Peyer's patch (tissue), 4 donors: ENCODE data around the gene TTYH3. TPM values are rescaled to one million over a fixed set of nuclear protein-coding genes. Genes with fewer than 3 reads are reported as not detected.

Experiments
- DNase-seq, 3 donors: peaks; one replicate each; pipeline ENCODE4 v3.0.0-alpha.2; 2017 to 2019
- H3K27ac ChIP-seq, 4 donors: fragments of 200-600 bp; sonication (generic); one replicate each; pipeline ENCODE4 v1.5.1; 2016 to 2019
- H3K27me3 ChIP-seq, 2 donors: fragments of 200-600 bp; sonication (generic); one replicate each; pipeline ENCODE4 v1.5.1; 2019
- H3K36me3 ChIP-seq, 3 donors: fragments of 200-600 bp; sonication (generic); one replicate each; pipeline ENCODE4 v1.5.1; 2016 to 2019
- H3K4me1 ChIP-seq, 4 donors: fragments of 200-600 bp; sonication (generic); one replicate each; pipeline ENCODE4 v1.5.1; 2016 to 2019
- H3K4me3 ChIP-seq, 4 donors: fragments of 200-600 bp; sonication (generic); 1 replicate in 3 of 4; 2 replicates in 1 of 4; pipeline ENCODE4 v1.5.1; 2016 to 2019; ENCODE audit warnings: mild to moderate bottlenecking in 1 of 4
- H3K9me3 ChIP-seq, 4 donors: fragments of 200-600 bp; sonication (generic); one replicate each; pipeline ENCODE4 v1.5.1; 2016 to 2019; ENCODE audit warnings: mild to moderate bottlenecking in 1 of 4
- CTCF ChIP-seq, 6 experiments: fragments of 450-650 bp in 4 of 6; fragments of 200-600 bp in 2 of 6; sonication (generic) in 1 of 6; IDR thresholded peaks; one replicate each; pipeline ENCODE4 v1.5.1; 2017 to 2019; ENCODE audit warnings: antibody characterized with exemption in 6 of 6, mild to moderate bottlenecking in 3 of 6, moderate library complexity in 1 of 6
- POLR2A ChIP-seq, 2 donors: fragments of 450-650 bp; IDR thresholded peaks; one replicate each; pipeline ENCODE4 v1.5.1; 2017; ENCODE audit warnings: antibody characterized with exemption in 2 of 2, mild to moderate bottlenecking in 2 of 2, moderate library complexity in 2 of 2
- total RNA-seq, 4 donors: library from RNA; depleted of rRNA; stranded (reverse); fragments of >200 nt; gene quantifications; one replicate each; pipeline ENCODE4 v1.1.0, GENCODE V29; 2016

Gene TTYH3
- total RNA-seq, 4 donors from 2014 or later = 61.8 to 99.9 (median 83.4) TPM

DNA sequence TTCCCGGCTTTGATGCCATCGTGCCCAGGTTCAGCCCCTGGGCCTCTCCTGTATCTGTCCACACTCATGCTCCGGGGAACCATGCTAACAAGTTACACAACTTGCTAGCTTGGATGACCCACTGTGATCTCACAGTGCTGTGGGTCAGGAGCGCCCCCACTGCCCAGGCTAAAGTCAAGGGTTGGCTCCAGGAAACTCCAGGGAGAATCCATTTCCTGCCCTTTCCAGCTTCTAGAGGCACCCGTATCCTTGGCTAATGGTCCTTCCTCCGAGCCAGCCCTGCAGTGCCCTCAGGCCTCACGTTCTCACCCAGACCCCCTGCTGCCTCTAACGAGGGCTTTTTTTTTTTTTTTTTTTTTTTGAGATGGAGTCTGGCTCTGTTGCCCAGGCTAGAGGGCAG lies 75.7 kb downstream of the TTYH3 start:
- no peak for DNase-seq
- H3K4me3 ChIP-seq = no peak overlapping the region
- no peaks in the 10 kb centered on the region for H3K36me3 ChIP-seq
- H3K27me3 ChIP-seq = no peaks in the 10 kb centered on the region
- TF ChIP-seq CTCF (IDR thresholded peaks at IDR 0.05) = no peak
- no peaks in the 10 kb centered on the region for H3K9me3 ChIP-seq
- no peak overlapping the region for H3K27ac ChIP-seq
- peaks cover 0 to 20% (median 14%) of the 10 kb centered on the region in 4 donors for H3K4me1 ChIP-seq

DNA sequence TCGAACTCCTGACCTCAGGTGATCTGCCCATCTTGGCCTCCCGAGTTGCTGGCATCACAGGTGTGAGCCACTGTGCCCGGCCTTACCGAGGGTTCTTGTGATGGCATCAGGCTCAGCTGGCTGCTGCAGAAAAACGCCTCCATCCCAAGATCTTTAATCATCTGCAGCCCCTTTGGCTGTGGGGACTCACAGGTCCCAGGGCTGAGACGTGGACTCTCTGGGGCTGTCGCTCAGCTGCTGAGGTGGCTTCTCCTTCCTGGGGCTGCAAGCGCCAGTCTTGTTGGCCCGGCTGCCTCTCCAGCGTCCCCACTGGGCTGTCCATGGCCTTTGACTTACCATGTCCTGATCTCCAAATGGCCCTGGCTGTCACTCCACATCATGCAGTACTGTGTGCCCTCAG lies 76.3 kb downstream of the TTYH3 start:
- no peak for DNase-seq
- H3K36me3 ChIP-seq = no peaks in the 10 kb centered on the region
- no peak overlapping the region for H3K27ac ChIP-seq

GRCh38 chr7:2708547-2709310 lies 76.9 kb downstream of the TTYH3 start:
- Histone ChIP-seq H3K27ac (peak overlapping the region in 1 of 4 donors; percentile 72), H3K36me3 (no peaks in the 10 kb centered on the region), H3K27me3 (no peaks in the 10 kb centered on the region), H3K4me1 (peaks cover 0 to 20% (median 14%) of the 10 kb centered on the region in 4 donors), H3K9me3 (no peaks in the 10 kb centered on the region), H3K4me3 (peak overlapping the region in 1 of 4 donors; percentile 30)
- DNase-seq = no peak
- TF ChIP-seq CTCF (IDR thresholded peaks at IDR 0.05) (no peak), POLR2A (IDR thresholded peaks at IDR 0.05) (no peak)

More for the DNA sequence above, 76.3 kb downstream of the TTYH3 start:
- Histone ChIP-seq H3K27me3 (no peaks in the 10 kb centered on the region), H3K4me1 (peaks cover 0 to 20% (median 14%) of the 10 kb centered on the region in 4 donors), H3K9me3 (no peaks in the 10 kb centered on the region), H3K4me3 (no peak overlapping the region)
- no peak for TF ChIP-seq POLR2A (IDR thresholded peaks at IDR 0.05)
- TF ChIP-seq CTCF (IDR thresholded peaks at IDR 0.05) = no peak

- Histone ChIP-seq H3K27ac (peak overlapping the region in 1 of 4 donors; percentile 72), H3K27me3 (no peaks in the 10 kb centered on the region), H3K4me3 (peak overlapping the region; percentile 30 to 48 (median 41)), H3K9me3 (no peaks in the 10 kb centered on the region), H3K4me1 (peaks cover 0 to 20% (median 14%) of the 10 kb centered on the region in 4 donors), H3K36me3 (no peaks in the 10 kb centered on the region)
- no peak for TF ChIP-seq POLR2A (IDR thresholded peaks at IDR 0.05)
- peak; percentile 89 to 96 (median 93) for TF ChIP-seq CTCF (IDR thresholded peaks at IDR 0.05)
- peak; percentile 84 to 93 (median 86) for DNase-seq
Observed at GRCh38 chr7:2709553-2710285, 77.9 kb downstream of the TTYH3 start.

DNA sequence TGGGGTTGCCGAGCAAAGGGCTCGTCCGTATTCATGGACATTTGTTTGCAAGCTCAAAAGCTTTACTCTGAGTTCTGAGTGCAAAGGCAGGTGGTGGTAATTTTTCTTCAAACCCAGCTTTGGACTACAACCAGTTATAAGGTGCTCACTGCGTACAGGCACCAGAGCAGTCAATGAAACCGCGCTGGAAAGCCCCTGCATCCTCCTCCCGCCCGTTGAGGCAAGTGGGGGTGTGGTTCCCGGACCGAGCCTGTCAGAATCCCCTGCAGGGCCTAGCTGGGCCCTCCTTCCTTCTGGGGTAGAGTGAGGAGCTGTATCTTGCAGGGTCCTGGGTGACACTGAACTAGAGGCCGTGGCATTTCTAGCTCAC lies 78.5 kb downstream of the TTYH3 start:
- H3K27ac ChIP-seq = peak overlapping the region in 2 of 4 donors; percentile 59 to 72
- peak in 2 of 3 donors; percentile 68 to 78 for DNase-seq
- no peaks in the 10 kb centered on the region for H3K9me3 ChIP-seq
- TF ChIP-seq POLR2A (IDR thresholded peaks at IDR 0.05) (no peak), CTCF (IDR thresholded peaks at IDR 0.05) (no peak)
- no peaks in the 10 kb centered on the region for H3K36me3 ChIP-seq
- peak overlapping the region; percentile 30 to 48 (median 41) for H3K4me3 ChIP-seq
- H3K4me1 ChIP-seq = peaks cover 0 to 20% (median 15%) of the 10 kb centered on the region in 4 donors
- H3K27me3 ChIP-seq = no peaks in the 10 kb centered on the region
